ENCODE results near the gene ZNF385D. TPM values are rescaled to one million over a fixed set of nuclear protein-coding genes. Genes with fewer than 3 reads are reported as not detected.

The ZNF385D gene
- total RNA-seq, 1 experiment from 2014 or later = 9.6 TPM

DNA sequence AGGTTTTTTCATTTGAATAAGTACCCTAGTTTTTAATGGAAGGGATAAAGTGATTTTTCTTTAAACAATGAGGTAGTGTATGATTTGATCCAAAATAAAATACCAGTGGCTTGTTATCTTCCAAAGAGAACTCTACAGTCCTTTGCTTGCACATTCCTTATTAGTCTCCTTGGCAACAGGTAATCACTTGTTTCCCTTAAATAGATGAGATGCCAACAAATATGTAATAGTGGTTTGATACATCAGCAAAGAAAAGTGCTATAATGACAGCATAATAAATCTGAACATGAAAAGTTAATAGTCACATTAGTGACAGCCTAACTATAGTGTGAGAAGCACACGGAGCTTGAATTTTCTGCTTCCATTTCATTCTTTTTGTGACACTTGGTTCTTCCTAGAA lies 360.2 kb downstream of the ZNF385D start:
- Mint-ChIP-seq H3K36me3 (peaks cover 24% of the 10 kb centered on the region), H3K4me3 (no peak overlapping the region), H3K27ac (no peak overlapping the region), H3K27me3 (ENCODE audit: low read depth) (no peaks in the 10 kb centered on the region), H3K9me3 (peaks cover 33% of the 10 kb centered on the region), H3K4me1 (no peaks in the 10 kb centered on the region)
- ATAC-seq (no peak), DNase-seq (ENCODE audit: low spot score) (no peak)
- POLR2A ChIA-PET = no interaction called here
- TF ChIP-seq IRF2 (CRISPR knock-in tag; IDR thresholded peaks at IDR 0.05; ENCODE audit: borderline replicate concordance, low read depth) (no peak), JAZF1 (CRISPR knock-in tag; IDR thresholded peaks at IDR 0.05) (no peak), KAT7 (CRISPR knock-in tag; IDR thresholded peaks at IDR 0.05; ENCODE audit: borderline replicate concordance) (no peak), MXD4 (CRISPR knock-in tag; IDR thresholded peaks at IDR 0.05; ENCODE audit: borderline replicate concordance) (no peak), ZNF138 (CRISPR knock-in tag; conservative IDR thresholded peaks at IDR 0.05) (no peak), TP53 (CRISPR knock-in tag; IDR thresholded peaks at IDR 0.05) (no peak), SP1 (CRISPR knock-in tag; conservative IDR thresholded peaks at IDR 0.05) (no peak)
- TF ChIP-seq, protein P1, sequence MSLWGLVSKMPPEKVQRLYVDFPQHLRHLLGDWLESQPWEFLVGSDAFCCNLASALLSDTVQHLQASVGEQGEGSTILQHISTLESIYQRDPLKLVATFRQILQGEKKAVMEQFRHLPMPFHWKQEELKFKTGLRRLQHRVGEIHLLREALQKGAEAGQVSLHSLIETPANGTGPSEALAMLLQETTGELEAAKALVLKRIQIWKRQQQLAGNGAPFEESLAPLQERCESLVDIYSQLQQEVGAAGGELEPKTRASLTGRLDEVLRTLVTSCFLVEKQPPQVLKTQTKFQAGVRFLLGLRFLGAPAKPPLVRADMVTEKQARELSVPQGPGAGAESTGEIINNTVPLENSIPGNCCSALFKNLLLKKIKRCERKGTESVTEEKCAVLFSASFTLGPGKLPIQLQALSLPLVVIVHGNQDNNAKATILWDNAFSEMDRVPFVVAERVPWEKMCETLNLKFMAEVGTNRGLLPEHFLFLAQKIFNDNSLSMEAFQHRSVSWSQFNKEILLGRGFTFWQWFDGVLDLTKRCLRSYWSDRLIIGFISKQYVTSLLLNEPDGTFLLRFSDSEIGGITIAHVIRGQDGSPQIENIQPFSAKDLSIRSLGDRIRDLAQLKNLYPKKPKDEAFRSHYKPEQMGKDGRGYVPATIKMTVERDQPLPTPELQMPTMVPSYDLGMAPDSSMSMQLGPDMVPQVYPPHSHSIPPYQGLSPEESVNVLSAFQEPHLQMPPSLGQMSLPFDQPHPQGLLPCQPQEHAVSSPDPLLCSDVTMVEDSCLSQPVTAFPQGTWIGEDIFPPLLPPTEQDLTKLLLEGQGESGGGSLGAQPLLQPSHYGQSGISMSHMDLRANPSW (CRISPR knock-in tag; conservative IDR thresholded peaks at IDR 0.05; ENCODE audit: low read depth) = no peak
- TF ChIP-seq, protein P2, sequence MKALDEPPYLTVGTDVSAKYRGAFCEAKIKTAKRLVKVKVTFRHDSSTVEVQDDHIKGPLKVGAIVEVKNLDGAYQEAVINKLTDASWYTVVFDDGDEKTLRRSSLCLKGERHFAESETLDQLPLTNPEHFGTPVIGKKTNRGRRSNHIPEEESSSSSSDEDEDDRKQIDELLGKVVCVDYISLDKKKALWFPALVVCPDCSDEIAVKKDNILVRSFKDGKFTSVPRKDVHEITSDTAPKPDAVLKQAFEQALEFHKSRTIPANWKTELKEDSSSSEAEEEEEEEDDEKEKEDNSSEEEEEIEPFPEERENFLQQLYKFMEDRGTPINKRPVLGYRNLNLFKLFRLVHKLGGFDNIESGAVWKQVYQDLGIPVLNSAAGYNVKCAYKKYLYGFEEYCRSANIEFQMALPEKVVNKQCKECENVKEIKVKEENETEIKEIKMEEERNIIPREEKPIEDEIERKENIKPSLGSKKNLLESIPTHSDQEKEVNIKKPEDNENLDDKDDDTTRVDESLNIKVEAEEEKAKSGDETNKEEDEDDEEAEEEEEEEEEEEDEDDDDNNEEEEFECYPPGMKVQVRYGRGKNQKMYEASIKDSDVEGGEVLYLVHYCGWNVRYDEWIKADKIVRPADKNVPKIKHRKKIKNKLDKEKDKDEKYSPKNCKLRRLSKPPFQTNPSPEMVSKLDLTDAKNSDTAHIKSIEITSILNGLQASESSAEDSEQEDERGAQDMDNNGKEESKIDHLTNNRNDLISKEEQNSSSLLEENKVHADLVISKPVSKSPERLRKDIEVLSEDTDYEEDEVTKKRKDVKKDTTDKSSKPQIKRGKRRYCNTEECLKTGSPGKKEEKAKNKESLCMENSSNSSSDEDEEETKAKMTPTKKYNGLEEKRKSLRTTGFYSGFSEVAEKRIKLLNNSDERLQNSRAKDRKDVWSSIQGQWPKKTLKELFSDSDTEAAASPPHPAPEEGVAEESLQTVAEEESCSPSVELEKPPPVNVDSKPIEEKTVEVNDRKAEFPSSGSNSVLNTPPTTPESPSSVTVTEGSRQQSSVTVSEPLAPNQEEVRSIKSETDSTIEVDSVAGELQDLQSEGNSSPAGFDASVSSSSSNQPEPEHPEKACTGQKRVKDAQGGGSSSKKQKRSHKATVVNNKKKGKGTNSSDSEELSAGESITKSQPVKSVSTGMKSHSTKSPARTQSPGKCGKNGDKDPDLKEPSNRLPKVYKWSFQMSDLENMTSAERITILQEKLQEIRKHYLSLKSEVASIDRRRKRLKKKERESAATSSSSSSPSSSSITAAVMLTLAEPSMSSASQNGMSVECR (CRISPR knock-in tag; IDR thresholded peaks at IDR 0.05; ENCODE audit: borderline replicate concordance) = no peak
- TF ChIP-seq, protein P3, sequence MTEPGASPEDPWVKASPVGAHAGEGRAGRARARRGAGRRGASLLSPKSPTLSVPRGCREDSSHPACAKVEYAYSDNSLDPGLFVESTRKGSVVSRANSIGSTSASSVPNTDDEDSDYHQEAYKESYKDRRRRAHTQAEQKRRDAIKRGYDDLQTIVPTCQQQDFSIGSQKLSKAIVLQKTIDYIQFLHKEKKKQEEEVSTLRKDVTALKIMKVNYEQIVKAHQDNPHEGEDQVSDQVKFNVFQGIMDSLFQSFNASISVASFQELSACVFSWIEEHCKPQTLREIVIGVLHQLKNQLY (CRISPR knock-in tag; IDR thresholded peaks at IDR 0.05) = no peak
- TF ChIP-seq, protein P4, sequence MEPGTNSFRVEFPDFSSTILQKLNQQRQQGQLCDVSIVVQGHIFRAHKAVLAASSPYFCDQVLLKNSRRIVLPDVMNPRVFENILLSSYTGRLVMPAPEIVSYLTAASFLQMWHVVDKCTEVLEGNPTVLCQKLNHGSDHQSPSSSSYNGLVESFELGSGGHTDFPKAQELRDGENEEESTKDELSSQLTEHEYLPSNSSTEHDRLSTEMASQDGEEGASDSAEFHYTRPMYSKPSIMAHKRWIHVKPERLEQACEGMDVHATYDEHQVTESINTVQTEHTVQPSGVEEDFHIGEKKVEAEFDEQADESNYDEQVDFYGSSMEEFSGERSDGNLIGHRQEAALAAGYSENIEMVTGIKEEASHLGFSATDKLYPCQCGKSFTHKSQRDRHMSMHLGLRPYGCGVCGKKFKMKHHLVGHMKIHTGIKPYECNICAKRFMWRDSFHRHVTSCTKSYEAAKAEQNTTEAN (CRISPR knock-in tag; IDR thresholded peaks at IDR 0.05) = no peak
- CTCF ChIA-PET = no interaction called here

DNA sequence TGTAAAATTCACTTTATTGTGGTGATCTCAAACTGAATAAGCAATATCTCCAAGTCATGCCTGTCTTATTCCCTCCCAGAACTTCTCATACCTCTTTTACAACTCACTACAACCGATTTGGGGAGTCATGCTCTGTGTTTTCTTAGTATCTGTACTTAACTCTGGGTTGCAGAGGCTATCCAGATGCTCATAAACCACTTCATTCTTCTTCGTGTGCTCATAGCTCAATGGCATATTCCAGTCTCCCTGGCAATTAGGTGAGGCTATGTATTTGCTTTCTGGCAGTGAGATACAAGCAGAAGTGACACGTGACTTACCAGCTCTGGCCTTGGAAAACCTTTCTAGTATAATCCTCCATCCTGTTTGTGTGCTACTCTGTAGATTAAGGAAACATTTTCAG lies 360.9 kb downstream of the ZNF385D start:
- POLR2A ChIA-PET = no interaction called here
- CTCF ChIA-PET = no interaction called here
- H3K4me3 Mint-ChIP-seq = no peak overlapping the region
- H3K27ac Mint-ChIP-seq = no peak overlapping the region
- H3K27me3 Mint-ChIP-seq (ENCODE audit: low read depth) = no peaks in the 10 kb centered on the region
- H3K4me1 Mint-ChIP-seq = peaks cover 2% of the 10 kb centered on the region
- ATAC-seq (no peak), DNase-seq (ENCODE audit: low spot score) (no peak)
- peaks cover 40% of the 10 kb centered on the region for H3K9me3 Mint-ChIP-seq
- H3K36me3 Mint-ChIP-seq = peaks cover 31% of the 10 kb centered on the region
- TF ChIP-seq, protein P3 (CRISPR knock-in tag; IDR thresholded peaks at IDR 0.05) = no peak
- TF ChIP-seq, protein P5, sequence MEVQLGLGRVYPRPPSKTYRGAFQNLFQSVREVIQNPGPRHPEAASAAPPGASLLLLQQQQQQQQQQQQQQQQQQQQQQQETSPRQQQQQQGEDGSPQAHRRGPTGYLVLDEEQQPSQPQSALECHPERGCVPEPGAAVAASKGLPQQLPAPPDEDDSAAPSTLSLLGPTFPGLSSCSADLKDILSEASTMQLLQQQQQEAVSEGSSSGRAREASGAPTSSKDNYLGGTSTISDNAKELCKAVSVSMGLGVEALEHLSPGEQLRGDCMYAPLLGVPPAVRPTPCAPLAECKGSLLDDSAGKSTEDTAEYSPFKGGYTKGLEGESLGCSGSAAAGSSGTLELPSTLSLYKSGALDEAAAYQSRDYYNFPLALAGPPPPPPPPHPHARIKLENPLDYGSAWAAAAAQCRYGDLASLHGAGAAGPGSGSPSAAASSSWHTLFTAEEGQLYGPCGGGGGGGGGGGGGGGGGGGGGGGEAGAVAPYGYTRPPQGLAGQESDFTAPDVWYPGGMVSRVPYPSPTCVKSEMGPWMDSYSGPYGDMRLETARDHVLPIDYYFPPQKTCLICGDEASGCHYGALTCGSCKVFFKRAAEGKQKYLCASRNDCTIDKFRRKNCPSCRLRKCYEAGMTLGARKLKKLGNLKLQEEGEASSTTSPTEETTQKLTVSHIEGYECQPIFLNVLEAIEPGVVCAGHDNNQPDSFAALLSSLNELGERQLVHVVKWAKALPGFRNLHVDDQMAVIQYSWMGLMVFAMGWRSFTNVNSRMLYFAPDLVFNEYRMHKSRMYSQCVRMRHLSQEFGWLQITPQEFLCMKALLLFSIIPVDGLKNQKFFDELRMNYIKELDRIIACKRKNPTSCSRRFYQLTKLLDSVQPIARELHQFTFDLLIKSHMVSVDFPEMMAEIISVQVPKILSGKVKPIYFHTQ (CRISPR knock-in tag; IDR thresholded peaks at IDR 0.05) = no peak
- TF ChIP-seq, protein P6, sequence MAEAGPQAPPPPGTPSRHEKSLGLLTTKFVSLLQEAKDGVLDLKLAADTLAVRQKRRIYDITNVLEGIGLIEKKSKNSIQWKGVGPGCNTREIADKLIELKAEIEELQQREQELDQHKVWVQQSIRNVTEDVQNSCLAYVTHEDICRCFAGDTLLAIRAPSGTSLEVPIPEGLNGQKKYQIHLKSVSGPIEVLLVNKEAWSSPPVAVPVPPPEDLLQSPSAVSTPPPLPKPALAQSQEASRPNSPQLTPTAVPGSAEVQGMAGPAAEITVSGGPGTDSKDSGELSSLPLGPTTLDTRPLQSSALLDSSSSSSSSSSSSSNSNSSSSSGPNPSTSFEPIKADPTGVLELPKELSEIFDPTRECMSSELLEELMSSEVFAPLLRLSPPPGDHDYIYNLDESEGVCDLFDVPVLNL (CRISPR knock-in tag; IDR thresholded peaks at IDR 0.05; ENCODE audit: borderline replicate concordance, low read depth) = no peak
- TF ChIP-seq GTF2I (CRISPR knock-in tag; conservative IDR thresholded peaks at IDR 0.05) = no peak
- TF ChIP-seq, protein P7, sequence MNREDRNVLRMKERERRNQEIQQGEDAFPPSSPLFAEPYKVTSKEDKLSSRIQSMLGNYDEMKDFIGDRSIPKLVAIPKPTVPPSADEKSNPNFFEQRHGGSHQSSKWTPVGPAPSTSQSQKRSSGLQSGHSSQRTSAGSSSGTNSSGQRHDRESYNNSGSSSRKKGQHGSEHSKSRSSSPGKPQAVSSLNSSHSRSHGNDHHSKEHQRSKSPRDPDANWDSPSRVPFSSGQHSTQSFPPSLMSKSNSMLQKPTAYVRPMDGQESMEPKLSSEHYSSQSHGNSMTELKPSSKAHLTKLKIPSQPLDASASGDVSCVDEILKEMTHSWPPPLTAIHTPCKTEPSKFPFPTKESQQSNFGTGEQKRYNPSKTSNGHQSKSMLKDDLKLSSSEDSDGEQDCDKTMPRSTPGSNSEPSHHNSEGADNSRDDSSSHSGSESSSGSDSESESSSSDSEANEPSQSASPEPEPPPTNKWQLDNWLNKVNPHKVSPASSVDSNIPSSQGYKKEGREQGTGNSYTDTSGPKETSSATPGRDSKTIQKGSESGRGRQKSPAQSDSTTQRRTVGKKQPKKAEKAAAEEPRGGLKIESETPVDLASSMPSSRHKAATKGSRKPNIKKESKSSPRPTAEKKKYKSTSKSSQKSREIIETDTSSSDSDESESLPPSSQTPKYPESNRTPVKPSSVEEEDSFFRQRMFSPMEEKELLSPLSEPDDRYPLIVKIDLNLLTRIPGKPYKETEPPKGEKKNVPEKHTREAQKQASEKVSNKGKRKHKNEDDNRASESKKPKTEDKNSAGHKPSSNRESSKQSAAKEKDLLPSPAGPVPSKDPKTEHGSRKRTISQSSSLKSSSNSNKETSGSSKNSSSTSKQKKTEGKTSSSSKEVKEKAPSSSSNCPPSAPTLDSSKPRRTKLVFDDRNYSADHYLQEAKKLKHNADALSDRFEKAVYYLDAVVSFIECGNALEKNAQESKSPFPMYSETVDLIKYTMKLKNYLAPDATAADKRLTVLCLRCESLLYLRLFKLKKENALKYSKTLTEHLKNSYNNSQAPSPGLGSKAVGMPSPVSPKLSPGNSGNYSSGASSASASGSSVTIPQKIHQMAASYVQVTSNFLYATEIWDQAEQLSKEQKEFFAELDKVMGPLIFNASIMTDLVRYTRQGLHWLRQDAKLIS (CRISPR knock-in tag; IDR thresholded peaks at IDR 0.05; ENCODE audit: borderline replicate concordance) = no peak
- no peak for TF ChIP-seq ZNF232 (CRISPR knock-in tag; IDR thresholded peaks at IDR 0.05)
